Adrenal gland (tissue), 12 donors: ENCODE measurements around the gene ANK2. TPM values are rescaled to one million over a fixed set of nuclear protein-coding genes. Genes with fewer than 3 reads are reported as not detected.
A peak's percentile ranks its signal among the peaks of the same experiment; 100 is the strongest.

Experiments
- DNase-seq, 7 donors: peaks; one replicate each; pipeline ENCODE4 v3.0.0-alpha.2; 2019 to 2020
- H3K27ac ChIP-seq, 5 donors: fragments of 200-600 bp; sonication (generic) in 4 of 5; 1 replicate in 3 of 5; 2 replicates in 2 of 5; pipeline versions ENCODE4 v1.5.1 to v1.8.0; 2016 to 2020; ENCODE audit warnings: mild to moderate bottlenecking in 1 of 5
- H3K27me3 ChIP-seq: fragments of 200-600 bp; 2 replicates; pipeline ENCODE4 v1.8.0; 2021
- H3K36me3 ChIP-seq, 2 donors: fragments of 200-600 bp; replicated peaks in 1 of 2; 1 replicate in 1 of 2; 2 replicates in 1 of 2; pipeline versions ENCODE4 v1.5.1 to v1.8.0; 2018 to 2022
- H3K4me1 ChIP-seq, 2 donors: fragments of 200-600 bp; replicated peaks in 1 of 2; 1 replicate in 1 of 2; 2 replicates in 1 of 2; pipeline versions ENCODE4 v1.5.1 to v1.8.0; 2018 to 2021
- H3K4me3 ChIP-seq, 4 donors: fragments of 200-600 bp; sonication (generic) in 3 of 4; one replicate each; pipeline ENCODE4 v1.5.1; 2016 to 2018
- H3K9me3 ChIP-seq, 3 donors: fragments of 200-600 bp; sonication (generic) in 1 of 3; replicated peaks in 1 of 3; 1 replicate in 2 of 3; 2 replicates in 1 of 3; pipeline versions ENCODE4 v1.5.1 to v1.8.0; 2016 to 2021
- CTCF ChIP-seq, 6 experiments: fragments of 450-650 bp in 4 of 6; fragments of 200-600 bp in 2 of 6; sonication (generic) in 1 of 6; IDR thresholded peaks; 1 replicate in 5 of 6; 2 replicates in 1 of 6; pipeline versions ENCODE4 v1.5.1 to v1.8.0; 2016 to 2021; ENCODE audit warnings: antibody characterized with exemption in 6 of 6, mild to moderate bottlenecking in 2 of 6, moderate library complexity in 1 of 6
- POLR2A ChIP-seq, 2 donors: fragments of 450-650 bp; IDR thresholded peaks; one replicate each; pipeline ENCODE4 v1.6.1; 2017; ENCODE audit warnings: antibody characterized with exemption in 2 of 2, mild to moderate bottlenecking in 2 of 2, moderate library complexity in 1 of 2
- WGBS, 4 donors: extraction: QIAGEN DNeasy Blood & Tissue Kit in 2 of 4; methylation state at CpG; one replicate each; pipeline versions ENCODE4 v1.1.5 to v1.1.7; 2013 to 2017; 5-methylcytosine and 5-hydroxymethylcytosine counted together
- intact Hi-C, 2 donors: fragments of 100-400 bp; cut with DNase I; formaldehyde crosslinking; loops; one replicate each; pipeline versions ENCODE4 v1.14.1 to v1.15.0; 2022 to 2023
- polyA plus RNA-seq, 3 donors: library from polyadenylated mRNA; stranded (reverse); fragments of 200-250 nt in 2 of 3; fragments of 350-450 nt in 1 of 3; fragmentation: Illumina TruSeq in 1 of 3; extraction: RNeasy Lipid Tissue Mini Kit (QIAGEN cat#74804) in 1 of 3; gene quantifications; one replicate each; pipeline ENCODE4 v1.2.3, GENCODE V29; 2013 to 2014
- total RNA-seq, 9 donors: library from RNA; depleted of rRNA in 4 of 9; stranded (reverse); fragments of >200 nt in 4 of 9; fragments of 120-200 nt in 1 of 9; fragmentation: NEBNext Ultra II Directional in 1 of 9; extraction: Animal tissue kit (Norgen Biotek cat#: 25700) in 1 of 9; gene quantifications; one replicate each; pipeline versions ENCODE4 v1.1.0 to v1.2.4, GENCODE V29; 2013 to 2023
- donor health status: healthy with polysubstance abuse.
- donor health status: Bipolar disorder and iron deficiency.
- donor health status: DM: yes; HTN: yes; CAD: no.
- donor health status: DM: no; HTN: no; CAD: no.
- donor health status: DM: no; HTN: no; CAD: no.
- donor health status: DM: yes; HTN: yes; CAD: no.

The ANK2 gene
- total and polyA plus RNA-seq, 12 donors: 6.5 to 229 (median 56.1) TPM

DNA sequence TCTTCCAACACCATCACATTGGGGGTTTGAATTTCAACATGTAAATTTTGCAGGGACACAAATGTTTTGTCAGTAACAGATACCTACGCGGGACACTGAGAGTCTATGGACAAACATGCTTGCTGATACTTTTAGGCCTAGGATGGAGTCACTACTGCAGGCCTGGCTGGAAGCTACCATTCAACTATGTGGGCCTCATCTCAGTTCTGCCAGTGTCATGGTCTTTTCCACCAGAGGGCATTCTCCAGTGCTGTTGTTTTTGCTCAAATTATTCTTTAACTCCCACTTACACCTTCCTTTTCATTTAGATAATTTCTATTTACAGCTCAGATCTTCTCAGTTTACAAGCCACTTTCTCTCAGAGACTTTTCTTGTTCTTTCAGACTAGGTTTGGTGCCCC lies 7.0 kb upstream of the ANK2 start:
- Histone ChIP-seq H3K36me3 (no peaks in the 10 kb centered on the region), H3K4me3 (no peak overlapping the region), H3K4me1 (peaks cover 9 to 11% of the 10 kb centered on the region in 2 donors), H3K27me3 (no peaks in the 10 kb centered on the region), H3K27ac (no peak overlapping the region), H3K9me3 (no peaks in the 10 kb centered on the region)
- intact Hi-C loops: no loop called here
- WGBS, 4 donors: 39 to 46% (median 43%) methylated on average over 2 of the region's 2 CpGs
- TF ChIP-seq CTCF (IDR thresholded peaks at IDR 0.05) (no peak), POLR2A (IDR thresholded peaks at IDR 0.05) (no peak)
- no peak for DNase-seq

DNA sequence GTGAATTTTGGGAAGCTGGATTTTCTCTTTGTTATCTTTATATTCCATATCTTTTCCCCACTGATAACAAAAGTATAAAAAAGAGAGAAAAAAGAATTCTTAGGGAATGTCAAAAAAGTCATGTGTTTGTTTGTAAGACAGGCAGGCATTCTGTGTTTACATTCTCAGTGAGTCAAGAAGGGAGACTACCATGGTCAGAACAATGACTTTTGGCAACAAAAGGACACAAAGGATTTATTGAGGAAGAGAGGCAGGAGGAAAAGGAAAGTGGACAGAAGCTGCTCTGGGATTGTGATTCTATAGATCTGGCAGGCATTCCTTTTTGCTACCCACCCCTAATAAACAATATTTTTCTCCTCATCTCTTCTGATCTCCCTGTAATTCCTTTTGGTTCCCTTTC lies 5.9 kb upstream of the ANK2 start:
- H3K4me1 ChIP-seq: peaks cover 6 to 8% of the 10 kb centered on the region in 2 donors
- TF ChIP-seq POLR2A (IDR thresholded peaks at IDR 0.05) (no peak), CTCF (IDR thresholded peaks at IDR 0.05) (no peak)
- H3K4me3 ChIP-seq: no peak overlapping the region
- H3K36me3 ChIP-seq: no peaks in the 10 kb centered on the region
- H3K27me3 ChIP-seq: no peaks in the 10 kb centered on the region
- DNase-seq: no peak
- no peak overlapping the region for H3K27ac ChIP-seq
- intact Hi-C loops: no loop called here
- H3K9me3 ChIP-seq: no peaks in the 10 kb centered on the region

GRCh38 chr4:113050371-113050755 lies 910 bp downstream of the ANK2 start:
- H3K36me3 ChIP-seq: no peaks in the 10 kb centered on the region
- H3K4me3 ChIP-seq: peak overlapping the region in 1 of 4 donors; percentile 43
- no peaks in the 10 kb centered on the region for H3K27me3 ChIP-seq
- H3K9me3 ChIP-seq: no peaks in the 10 kb centered on the region
- intact Hi-C loops: no loop called here
- no peak for TF ChIP-seq CTCF (IDR thresholded peaks at IDR 0.05)
- no peak for TF ChIP-seq POLR2A (IDR thresholded peaks at IDR 0.05)
- no peak for DNase-seq
- H3K27ac ChIP-seq: peak overlapping the region in 2 of 5 donors; percentile 49 to 60
- no peaks in the 10 kb centered on the region for H3K4me1 ChIP-seq
- 14 to 39% (median 34%) methylated on average over 2 of the region's 2 CpGs for WGBS, 4 donors

DNA sequence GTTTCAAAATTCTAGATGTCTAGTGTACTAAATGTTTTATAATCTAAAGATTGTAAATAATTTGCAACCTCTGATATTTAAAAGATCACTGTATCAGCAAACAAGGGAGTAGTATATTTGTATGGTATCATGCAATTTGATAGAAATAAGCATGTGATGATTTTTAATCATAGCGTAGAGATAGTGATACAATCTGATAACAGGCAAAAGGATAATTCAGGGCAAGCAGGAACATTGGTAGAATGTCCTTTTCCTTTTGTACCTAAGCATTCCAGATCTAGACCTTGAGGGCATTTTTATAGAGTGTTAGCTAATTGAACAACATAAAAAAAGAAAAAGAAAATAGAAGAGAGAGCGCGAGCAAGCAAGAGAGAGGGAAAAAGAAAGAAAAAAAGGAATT lies 1.4 kb downstream of the ANK2 start:
- 46 to 71% (median 59%) methylated on average over 3 of the region's 3 CpGs for WGBS, 4 donors
- TF ChIP-seq POLR2A (IDR thresholded peaks at IDR 0.05) (no peak), CTCF (IDR thresholded peaks at IDR 0.05) (no peak)
- Histone ChIP-seq H3K36me3 (no peaks in the 10 kb centered on the region), H3K4me1 (no peaks in the 10 kb centered on the region), H3K27ac (no peak overlapping the region), H3K27me3 (no peaks in the 10 kb centered on the region), H3K9me3 (no peaks in the 10 kb centered on the region), H3K4me3 (no peak overlapping the region)
- no peak for DNase-seq
- intact Hi-C loops: no loop called here
